Stomach (tissue), 4 donors: ENCODE data around the gene INPP4B.

Source experiments
- CTCF ChIP-seq, 7 experiments: fragments of 450-650 bp in 4 of 7; fragments of 200-600 bp in 3 of 7; sonication (generic) in 3 of 7; IDR thresholded peaks; one replicate each; pipeline ENCODE4 v1.5.1; 2016 to 2019; ENCODE audit warnings: antibody characterized with exemption in 7 of 7, control low read depth in 2 of 7, mild to moderate bottlenecking in 1 of 7
- POLR2A ChIP-seq, 4 donors: fragments of 450-650 bp; IDR thresholded peaks; one replicate each; pipeline ENCODE4 v1.6.1; 2016; ENCODE audit warnings: antibody characterized with exemption in 4 of 4, control low read depth in 2 of 4, mild to moderate bottlenecking in 1 of 4, moderate library complexity in 1 of 4

- TF ChIP-seq CTCF (IDR thresholded peaks at IDR 0.05): no peak
- TF ChIP-seq POLR2A (IDR thresholded peaks at IDR 0.05): no peak
These were observed 279.9 kb downstream of the INPP4B start for GRCh38 chr4:142566243-142566642.
